Embryonic facial prominence (tissue), 1 donor: ENCODE data around the gene TMEM158.

ENCODE experiments used
- DNase-seq: peaks from one replicate; pipeline ENCODE4 v3.0.0-alpha.2; 2016; ENCODE audit errors: extremely low spot score

TMEM158 gene

GRCh38 chr3:45232521-45232920, 6.4 kb upstream of the TMEM158 start:
- DNase-seq: no peak

DNA sequence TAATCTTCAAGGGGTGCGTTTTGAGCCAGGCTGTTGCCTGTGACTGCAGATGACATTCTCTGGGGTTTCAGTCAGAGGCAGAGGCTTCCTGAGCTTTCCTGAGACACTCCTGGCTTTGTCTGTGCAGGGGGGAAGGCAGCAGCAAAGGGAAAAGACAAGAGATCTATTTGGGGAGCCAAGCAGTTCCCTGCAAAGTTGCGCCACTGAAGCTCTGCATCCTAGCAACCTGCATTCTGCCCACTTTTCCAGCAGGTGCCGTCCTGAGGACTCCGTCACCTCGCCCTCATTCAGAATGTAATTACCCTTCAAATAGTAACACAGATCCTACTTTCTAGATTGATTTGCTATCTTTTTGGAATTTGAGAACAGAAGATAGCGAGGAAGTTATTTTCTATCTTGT, 1.9 kb upstream of the TMEM158 start:
- DNase-seq: no peak

DNA sequence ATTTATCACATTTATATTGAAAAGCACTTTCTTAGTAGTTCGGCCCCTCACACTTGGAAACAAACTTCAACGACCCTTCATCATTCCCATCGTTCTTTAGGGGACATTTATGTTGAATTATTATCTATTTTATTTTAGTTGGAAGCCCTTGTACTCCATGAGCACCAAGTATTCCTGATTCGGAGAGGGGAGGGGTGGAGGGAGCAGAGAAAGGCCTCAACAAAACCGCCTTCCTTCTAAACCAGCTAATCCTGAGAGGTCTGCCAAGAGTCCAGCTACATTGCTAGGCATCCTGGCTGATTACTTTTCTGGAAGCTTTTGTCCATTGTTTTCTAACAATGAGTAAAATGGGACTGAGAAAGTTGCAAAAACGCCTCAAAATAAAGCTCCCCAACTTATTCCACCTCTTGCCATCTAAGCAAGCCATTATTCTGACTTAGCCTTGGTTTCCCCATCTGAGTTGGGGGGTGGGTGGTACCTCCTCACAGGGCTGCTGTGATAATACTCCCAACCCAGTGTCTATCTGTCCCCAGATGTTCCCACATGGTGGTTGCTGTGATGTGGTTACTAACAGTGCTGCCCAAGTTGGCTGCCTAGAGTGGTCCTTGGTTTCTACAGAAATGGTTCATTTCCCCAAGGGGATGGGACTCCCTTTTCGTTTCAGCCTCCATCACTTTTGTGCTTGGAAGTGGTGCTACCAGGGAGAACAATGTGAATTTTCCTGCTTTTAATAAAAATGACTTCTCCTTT, 1.2 kb upstream of the TMEM158 start:
- DNase-seq: no peak

- DNase-seq: no peak
Observed at GRCh38 chr3:45225465-45226205, 452 bp downstream of the TMEM158 start.

DNA sequence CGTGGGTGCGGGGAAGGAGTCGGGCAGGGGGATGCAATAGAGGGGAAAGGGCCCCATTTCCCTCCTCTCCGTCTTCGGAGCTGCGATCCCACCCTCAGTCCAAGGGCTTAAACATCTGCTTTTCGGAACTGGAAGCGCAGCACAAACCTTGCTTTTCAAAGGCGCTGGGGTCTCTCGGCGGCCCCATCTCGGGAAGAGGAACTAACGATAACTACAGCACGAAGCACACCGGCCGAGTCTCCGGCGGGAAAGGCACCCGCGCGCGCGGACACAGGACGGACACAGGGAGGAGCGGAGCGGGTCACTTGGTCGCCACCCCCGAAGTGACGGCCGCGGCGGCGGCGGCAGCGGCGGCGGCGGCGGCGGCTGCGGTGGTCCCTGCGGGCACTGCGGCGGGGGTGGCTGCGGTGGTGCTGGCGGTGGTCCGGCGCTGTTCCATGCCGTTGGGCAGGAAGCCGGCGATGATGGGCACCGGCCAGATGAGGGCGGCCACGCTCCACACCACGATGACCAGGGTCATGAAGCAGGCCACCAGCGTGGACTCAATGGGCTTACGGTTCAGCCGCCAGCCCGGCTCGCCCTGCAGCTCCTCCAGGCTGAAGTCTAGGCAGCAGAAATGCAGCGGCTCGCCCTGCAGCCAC, 1.1 kb downstream of the TMEM158 start:
- DNase-seq: no peak

GRCh38 chr3:45223889-45224727, 2.0 kb downstream of the TMEM158 start:
- no peak for DNase-seq

GRCh38 chr3:45219694-45220093, 6.4 kb downstream of the TMEM158 start:
- DNase-seq: no peak

DNA sequence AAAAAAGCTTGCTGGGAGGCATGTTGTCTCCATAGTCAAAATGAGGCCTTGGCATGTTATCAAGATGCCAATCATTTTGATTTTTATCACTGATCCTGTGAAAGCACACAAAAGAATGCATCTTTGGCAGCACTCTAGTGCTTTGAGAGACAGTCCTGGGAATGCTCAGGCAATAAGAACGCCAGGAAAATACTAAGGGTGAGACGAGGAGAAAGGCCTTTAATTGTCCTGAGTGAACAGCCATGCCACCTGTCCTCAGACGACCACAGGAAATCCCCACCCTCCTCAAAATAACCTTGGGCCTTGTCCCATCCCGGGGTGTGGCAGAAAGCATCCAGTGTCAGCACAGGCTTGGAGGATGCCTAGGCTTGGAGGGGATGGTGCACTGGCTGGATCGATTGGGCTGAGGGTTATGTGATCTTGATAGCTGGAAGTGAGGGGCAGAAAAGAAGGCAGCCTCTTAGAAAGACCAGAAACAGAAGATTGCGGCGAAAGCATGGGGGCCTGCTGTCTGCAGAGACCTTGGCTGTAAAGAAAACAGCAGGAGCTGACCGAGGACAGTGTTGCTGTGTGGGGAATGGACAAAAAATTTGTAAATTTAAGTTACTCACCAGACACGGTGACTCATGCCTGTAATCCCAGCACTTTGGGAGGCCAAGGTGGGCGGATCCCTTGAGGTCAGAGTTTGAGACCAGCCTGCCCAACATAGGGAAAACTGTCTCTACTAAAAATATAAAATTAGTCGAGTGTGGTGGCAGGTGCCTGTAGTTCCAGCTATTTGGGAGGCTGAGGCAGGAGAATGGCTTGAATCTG, 7.3 kb downstream of the TMEM158 start:
- no peak for DNase-seq

DNA sequence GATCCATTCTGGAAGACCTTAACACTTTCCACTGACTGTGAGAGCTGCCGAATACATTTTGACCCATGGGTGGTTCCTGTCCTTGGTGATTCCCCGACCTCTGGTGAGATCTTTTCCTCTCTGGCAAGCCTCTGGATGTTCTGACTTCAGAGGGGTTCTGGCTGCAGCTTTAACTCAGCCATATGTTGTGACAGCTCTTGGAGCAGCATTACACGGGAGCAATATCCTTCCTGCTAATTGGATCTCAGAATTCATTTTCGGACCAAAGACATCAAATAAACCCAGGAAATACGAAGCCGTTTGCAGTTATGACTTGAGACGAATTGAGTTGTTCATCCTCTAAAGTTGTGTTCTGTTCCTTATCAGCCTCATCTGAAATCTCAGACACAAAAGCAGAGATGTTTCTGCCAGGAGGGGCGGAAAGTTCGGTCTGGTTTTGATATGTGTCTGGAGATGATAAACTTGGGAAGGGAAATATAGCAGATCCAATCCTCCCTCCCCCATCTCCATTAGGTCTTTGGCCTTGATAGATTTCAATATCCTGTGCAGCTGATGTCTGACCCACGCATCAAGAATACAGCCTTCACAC, 10.0 kb downstream of the TMEM158 start:
- DNase-seq: no peak

DNA sequence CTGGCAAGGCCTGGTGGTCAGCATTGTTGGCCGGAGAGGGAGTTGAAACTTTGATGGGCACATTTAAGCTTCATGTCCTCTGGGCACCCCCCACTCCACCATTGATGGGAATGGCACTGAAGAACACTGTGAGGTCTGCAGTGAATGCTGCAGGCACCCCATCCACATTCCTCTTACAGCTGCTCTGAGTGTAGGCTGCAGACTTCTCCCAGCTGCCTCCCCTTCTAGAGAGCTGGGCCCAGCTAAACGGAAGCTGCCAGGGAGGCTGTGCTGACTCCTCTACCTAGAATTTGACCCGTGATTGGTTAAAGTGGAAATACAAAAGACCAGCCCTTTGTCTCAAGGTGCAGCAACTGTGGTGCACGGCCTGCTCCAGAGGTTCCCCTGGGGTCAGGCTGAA, 10.6 kb downstream of the TMEM158 start:
- no peak for DNase-seq

GRCh38 chr3:45214061-45214680, 11.9 kb downstream of the TMEM158 start:
- no peak for DNase-seq

DNA sequence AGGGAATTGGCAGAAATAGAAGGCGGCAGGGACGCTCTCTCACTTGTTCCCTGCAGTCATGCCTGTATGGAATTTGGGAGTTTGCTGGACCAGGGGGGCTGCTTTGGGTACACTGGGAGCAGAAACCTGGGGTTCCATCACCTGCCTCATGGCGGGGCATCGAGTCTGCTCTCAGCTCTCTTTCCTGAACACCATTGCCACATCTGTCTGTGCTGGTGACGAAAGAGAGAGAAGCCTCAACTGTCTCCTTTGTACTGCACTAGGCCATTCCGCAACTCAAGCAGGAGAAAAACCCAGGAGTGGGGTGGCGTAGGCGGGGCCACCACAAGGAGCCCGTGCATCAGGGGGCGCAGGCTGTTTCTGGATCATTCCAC, 14.0 kb downstream of the TMEM158 start:
- DNase-seq: no peak

DNA sequence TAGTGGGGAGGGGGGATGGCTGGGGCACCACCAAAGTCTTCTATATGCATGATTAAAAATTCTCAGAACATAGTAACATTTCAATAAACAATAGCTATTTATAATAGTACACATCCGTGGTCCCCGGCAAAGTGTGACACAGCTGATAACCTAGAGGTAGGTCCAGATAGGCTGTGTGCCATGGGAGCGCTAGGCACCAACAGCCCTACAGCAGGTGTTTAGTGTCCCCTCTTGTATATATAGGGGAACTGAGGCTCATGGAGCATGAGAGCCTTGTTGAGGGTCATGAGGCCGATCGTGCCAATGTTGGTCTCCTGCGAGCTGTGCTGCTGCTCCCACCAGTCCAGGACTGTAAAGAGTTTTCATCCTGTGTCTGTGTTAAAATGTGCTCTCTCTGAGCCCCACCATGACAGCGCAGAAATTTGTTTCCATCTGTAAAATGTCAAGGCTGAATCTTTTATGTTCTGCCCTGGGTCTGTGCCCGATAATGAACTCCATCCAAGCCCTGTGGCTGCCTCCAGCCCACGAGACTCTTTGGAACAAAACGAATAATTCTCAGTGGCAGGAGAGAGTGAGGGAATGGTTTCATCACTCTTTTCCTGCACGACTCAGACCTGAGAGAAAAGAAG, 14.5 kb downstream of the TMEM158 start:
- DNase-seq: no peak

DNA sequence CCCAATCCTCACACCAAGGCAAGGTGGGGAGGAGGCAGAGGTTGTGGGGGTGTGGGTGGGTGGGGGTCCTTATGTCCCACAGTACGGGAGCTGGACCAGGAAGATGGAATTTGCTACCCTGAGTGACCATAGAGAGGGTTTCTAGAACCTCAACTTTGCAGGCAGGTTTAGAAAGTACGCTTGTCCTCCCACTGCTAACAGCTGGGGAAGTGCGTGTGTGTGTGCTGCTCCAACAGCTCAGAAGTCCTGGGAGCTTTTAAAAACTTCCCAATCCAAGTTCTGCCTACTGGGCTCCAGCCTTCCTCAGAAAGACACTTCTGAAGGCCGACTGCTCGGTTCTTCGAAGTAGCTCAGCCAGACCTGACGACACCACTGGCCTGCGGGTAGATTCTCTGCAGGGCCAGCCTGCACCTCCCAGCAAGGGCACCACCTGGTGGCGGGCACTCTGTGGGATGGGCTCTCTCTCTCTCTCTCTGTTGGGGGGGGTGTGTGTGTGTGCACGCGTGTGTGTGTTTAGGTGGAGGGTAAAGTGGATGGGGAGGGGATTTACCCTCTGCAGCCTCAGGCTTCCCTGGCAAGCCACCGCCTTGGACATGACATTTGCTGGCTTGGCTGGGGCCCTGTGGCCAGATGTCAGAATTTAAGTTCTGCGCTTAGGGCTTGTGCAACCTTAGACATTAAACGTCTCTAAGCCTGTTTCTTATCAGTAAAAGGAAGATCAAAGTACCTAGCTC, 15.6 kb downstream of the TMEM158 start:
- no peak for DNase-seq

- DNase-seq: no peak
Observed at GRCh38 chr3:45209526-45209925, 16.6 kb downstream of the TMEM158 start.

- no peak for DNase-seq
Observed at GRCh38 chr3:45208586-45208985, 17.5 kb downstream of the TMEM158 start.

DNA sequence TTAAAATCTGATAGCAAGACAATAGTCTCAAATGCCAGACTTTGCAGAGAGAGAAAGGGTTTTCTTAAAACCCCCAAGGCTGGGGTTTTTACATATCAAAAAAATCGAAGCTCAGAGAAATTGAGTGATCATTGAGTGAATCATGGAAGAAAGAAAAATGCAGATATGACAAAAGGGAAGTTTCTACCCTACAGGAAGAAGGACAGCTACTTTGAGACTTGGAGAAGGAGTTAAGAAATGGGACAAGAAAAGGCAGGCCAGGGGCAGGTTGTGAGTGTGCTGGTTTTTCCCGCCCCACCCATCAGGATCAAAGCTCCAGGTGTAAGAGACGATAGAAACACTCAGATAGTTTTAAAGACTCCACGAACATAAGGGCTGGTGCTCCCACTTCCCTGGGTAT, 18.6 kb downstream of the TMEM158 start:
- DNase-seq: no peak

DNA sequence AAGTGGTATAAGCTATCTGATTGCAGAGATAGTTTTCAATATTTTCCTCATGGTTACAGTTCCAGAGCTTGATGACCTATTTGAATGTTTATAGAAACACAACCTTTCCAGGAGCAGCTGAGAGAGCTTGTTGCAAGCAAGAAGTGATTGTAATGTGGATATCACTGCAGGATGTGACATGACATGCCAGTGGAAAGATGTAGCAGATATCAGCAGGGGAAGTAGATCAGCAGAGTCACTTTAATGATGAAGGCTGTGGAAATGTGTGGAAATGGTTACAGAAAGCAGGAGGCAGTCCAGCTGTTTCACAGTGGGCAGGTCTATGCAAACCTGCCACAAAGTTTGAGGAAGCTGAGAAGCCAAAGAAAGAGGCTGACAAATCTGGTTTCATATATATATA, 21.0 kb downstream of the TMEM158 start:
- DNase-seq: no peak

- DNase-seq: no peak
Observed at GRCh38 chr3:45204136-45204535, 22.0 kb downstream of the TMEM158 start.
